Central memory CD4-positive, alpha-beta T cell (primary cell): ENCODE results near the gene NRXN3.
"Not testable (repeated sequence)": the region's sequence is repeated elsewhere in the genome, so short reads cannot be mapped to it uniquely, and the experiment has no call there.

ENCODE experiments used
- DNase-seq: peaks from one replicate; pipeline ENCODE4 v3.0.0; 2022

The NRXN3 gene

DNA sequence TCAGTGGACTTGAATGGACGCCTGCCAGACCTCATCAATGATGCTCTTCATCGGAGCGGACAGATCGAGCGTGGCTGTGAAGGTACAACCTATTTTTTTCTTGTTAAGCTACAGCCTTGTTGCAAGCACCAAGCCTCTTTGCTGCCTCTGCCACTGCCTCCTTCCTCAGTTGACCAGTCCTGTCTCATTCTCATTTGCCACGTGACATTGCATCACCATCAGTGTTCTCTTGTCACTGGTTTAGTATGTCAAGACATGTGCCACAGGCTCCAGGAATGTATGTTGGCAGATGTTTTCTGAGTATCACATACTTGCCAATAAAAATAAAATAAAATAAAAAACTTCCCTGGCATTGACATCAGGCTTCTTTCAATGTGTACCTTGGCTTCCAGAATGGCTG, 798.1 kb downstream of the NRXN3 start:
- DNase-seq, result no peak

DNA sequence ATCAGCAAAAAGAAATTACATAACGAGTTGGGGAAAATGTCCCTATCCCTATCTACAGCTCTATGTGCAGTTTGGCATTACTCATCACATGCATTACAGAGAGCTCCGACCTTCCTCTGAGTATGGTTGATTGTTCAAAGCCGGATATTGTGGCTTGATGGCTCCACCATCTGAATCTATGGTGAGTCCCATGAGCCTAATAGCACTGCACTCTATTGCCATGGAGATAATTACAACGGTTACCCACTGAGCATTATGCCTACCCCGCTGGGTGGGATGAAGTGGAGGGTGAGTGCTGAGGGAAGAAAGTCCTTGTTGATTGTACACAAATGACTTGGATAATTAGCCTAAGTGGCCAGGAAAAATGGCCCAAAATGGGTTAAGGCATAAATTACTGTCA, 800.5 kb downstream of the NRXN3 start:
- DNase-seq, result no peak

DNA sequence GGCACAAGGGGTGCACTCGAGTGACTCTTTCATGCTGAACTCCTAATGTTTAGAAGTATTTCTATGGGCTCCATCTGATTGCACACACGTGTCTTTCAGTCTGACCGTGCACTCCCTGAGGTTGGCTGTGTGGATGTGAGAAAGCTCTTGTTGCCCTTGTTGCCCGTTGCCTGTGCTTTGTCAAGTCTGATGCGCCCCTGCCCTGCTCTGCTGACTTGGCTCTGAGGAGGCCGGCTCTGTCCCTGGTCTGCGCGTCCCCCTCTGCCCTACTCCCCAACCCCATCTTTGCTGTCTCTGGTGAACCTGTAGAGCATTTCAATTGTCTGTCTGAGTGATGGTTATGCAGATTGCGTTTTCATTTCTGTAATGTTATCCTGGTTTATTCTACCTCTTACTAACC, 802.3 kb downstream of the NRXN3 start:
- no peak for DNase-seq

- DNase-seq, result no peak
Measured at GRCh38 chr14:78974691-78975090, 804.5 kb downstream of the NRXN3 start.

DNA sequence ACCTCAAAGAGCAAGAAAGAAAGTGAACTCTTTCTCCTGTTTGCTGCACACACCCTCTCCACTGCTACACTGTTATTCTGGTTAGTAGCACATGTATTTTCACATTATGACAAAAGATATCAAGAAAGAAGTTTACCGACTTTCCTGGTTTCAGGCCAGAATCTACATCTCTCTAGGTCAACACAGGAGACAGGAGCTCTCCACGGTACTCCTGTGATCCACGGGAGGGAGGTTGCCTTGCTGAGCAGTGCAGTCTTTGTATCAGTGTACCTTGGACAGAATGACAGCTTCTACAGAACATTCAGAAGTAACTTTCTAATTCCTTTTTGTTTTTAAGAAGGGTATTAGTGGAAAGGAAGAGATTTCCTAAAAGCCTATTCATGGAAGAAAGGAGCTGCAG, 805.6 kb downstream of the NRXN3 start:
- DNase-seq, result no peak

- DNase-seq, result no peak
Measured at GRCh38 chr14:78978896-78979295, 808.7 kb downstream of the NRXN3 start.

- DNase-seq, result no peak
Measured at GRCh38 chr14:78982551-78982950, 812.4 kb downstream of the NRXN3 start.

DNA sequence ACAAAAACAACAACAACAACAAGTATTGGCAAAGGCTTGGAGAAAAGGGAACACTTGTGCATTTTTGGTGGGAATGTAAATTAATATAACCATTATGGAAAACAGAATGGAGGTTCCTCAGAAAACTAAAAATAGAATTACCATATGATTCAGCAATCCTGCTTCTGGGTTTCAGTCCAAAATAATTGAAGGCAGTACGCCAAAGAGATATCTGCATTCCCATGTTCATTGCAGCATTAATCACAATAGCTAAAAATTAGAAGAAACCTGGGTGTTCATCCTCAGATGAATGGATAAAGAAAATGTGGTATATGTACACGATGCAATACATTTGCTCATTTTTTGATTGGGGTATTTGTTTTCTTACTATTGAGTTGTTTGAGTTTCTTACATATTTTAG, 813.0 kb downstream of the NRXN3 start:
- no peak for DNase-seq

GRCh38 chr14:78985668-78986381, 815.7 kb downstream of the NRXN3 start:
- no peak for DNase-seq

DNA sequence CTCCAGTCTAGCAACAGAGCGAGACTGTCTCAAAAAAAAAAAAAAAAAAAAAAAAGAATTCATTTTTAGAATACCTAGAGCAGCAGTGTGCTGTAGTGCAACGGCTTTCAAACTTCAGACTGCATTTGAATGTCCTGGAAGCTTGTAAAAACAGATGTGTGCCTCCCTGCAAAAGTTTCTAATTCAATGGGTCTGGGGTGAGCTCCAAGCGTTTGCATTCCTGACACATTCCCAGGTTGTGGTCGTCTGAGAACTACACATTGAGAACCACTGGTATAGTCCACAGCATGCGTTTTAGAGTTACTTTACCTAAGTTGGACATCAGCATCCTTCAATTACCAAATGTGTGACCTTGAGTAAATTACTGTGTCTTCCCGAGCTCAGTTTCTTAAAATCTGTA, 816.8 kb downstream of the NRXN3 start:
- no peak for DNase-seq

GRCh38 chr14:78989221-78989620, 819.0 kb downstream of the NRXN3 start:
- DNase-seq, result no peak

DNA sequence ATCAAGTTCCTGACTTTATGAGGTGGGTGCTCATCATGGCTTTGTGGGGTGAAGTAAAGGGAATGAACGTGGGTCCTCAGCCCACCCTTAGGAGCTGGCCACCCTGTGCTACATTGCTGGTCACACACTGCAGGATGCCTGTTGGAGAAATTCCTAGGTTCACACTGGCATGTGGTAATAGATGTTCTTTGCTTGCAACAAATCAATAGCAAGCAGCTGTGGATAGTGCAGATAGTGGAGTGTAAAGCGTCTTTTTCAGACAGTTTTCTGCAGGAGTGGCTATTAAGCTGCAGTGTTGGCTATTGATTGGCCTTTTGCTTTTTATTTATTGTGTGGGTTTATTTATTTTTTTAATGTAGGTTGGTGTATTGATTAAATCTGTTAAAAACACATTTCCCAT, 822.7 kb downstream of the NRXN3 start:
- no peak for DNase-seq

DNA sequence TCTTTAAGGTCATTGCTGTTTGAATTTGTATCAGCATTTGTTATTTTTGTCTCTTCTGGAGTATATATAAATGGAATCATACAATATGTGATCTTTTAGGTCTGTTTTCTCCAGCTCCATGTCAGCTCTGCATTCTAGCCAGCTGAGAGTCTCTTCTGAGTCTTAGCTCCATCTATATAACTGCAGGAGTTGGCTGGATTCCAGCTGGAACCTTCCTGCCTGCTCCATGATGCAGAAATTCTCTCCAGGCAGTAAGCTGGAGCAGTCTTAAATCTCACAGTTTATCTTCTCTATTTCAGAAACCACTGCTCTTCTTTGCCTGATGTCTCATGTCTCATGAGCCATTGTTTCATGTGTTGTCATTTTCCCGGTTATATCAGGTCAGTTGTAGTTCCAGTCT, 827.6 kb downstream of the NRXN3 start:
- DNase-seq, result no peak

GRCh38 chr14:79009286-79009685, 839.1 kb downstream of the NRXN3 start:
- no peak for DNase-seq

GRCh38 chr14:79011091-79011919, 841.1 kb downstream of the NRXN3 start:
- no peak for DNase-seq

DNA sequence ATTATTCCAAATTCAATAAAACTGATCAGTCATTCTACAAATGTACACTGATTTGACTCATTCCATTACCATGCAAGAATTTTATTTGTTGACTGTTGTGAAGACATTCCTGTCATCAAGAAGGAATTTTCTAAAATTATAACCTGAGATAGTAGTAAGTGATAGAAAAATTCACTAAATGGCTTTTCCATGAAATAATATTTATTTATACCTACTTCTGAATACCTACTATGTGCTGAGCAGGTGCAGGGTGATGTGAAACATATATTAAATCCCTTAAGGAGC, 841.7 kb downstream of the NRXN3 start:
- DNase-seq, result no peak

GRCh38 chr14:79016828-79017505, 846.8 kb downstream of the NRXN3 start:
- DNase-seq, result no peak

GRCh38 chr14:79017561-79017960, 847.4 kb downstream of the NRXN3 start:
- no peak for DNase-seq

DNA sequence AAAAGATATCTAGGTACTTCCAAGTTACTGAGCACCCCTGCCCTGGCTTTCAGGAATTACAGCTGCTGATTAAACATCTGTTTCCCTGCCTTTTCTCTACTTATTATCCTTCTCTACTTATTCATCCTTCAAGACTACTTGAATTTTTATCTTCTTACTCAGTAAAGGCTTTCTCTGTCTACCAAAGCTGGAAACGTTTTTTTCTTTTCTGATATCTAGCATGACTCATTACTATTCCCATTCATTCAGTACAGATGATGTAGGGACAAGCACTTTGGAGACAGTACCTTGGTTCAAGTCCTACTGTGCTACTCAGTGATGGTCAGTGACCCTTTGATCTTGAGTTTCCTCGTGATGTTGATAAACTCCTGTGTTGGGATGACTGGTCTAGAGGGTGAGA, 848.7 kb downstream of the NRXN3 start:
- no peak for DNase-seq

DNA sequence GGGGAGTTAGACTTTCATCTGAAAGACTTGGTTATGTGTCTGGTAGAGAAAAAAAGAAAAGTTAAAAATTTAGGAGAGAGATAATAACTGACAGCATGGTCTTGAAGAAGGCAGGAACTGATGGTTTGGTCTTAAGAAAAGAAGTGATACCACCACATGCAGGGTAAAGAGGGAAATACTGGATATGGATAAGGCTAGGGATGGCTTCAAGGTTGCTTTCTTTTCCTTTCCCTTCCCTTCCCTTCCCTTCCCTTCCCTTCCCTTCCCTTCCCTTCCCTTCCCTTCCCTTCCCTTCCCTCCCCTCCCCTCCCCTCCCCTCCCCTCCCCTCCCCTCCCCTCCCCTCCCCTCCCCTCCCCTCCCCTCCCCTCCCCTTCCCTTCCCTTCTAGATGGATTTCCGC, 849.7 kb downstream of the NRXN3 start:
- not testable (repeated sequence) for DNase-seq

- no peak for DNase-seq
Measured at GRCh38 chr14:79021766-79022165, 851.6 kb downstream of the NRXN3 start.

DNA sequence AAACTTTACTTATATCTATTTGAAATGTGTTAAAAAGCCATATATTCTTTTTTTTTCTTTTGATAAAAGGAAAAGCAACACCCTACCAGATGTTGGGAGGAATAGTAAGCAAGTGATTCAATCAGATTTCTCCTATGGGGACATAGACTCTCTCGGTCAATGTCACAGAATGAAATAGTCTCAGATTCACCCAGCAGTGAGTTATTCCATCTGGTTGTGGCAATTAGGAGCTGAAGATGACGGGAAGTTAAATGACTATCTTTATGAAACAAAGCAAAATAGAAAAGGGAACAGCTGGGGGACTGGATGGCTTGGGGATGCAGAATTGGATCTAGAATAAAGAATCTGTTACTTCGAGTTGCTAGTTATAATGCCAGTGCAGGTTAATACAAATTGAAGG, 857.0 kb downstream of the NRXN3 start:
- no peak for DNase-seq

DNA sequence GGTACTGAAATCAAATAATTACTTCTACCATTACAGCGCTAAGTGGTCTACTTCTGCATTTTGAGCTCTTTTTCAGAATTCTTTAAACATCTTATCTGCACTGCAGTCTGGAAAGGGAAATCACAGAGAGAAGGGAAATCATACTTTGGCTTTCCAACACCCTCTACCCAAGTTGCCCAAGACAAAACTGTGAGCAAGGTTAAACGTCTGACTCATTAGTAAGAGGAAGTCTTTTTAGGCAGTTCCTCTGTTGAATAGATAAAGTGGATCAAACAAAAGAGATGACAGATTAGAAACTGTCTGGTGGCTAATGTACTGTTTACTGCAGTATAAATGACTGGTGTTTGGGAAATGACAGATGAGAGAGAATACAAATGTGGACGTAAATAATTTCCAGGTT, 858.1 kb downstream of the NRXN3 start:
- DNase-seq, result no peak

DNA sequence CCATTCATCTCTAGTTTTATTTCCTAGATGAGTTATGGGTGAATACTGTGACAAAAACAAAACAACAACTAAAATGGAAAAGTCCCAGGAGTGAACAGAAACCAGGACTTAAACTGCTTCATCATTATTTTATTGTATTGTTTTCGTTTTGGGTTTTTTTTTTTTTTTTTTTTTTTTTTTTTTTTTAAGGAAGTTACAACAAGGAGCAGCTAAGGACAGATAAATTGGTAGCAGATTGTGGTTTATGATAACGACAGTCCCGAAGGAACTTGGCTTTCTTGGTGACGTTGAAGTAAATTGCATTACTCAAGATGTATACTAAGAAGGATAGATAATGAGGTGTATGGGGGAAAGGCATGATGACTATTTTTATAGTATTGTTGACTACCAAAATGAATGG, 866.3 kb downstream of the NRXN3 start:
- DNase-seq, result no peak
